ENCODE data around the gene FCHSD2.
A peak's percentile ranks its signal among the peaks of the same experiment; 100 is the strongest.
"Not testable (repeated sequence)": the region's sequence is repeated elsewhere in the genome, so short reads cannot be mapped to it uniquely, and the experiment has no call there.

FCHSD2 gene

DNA sequence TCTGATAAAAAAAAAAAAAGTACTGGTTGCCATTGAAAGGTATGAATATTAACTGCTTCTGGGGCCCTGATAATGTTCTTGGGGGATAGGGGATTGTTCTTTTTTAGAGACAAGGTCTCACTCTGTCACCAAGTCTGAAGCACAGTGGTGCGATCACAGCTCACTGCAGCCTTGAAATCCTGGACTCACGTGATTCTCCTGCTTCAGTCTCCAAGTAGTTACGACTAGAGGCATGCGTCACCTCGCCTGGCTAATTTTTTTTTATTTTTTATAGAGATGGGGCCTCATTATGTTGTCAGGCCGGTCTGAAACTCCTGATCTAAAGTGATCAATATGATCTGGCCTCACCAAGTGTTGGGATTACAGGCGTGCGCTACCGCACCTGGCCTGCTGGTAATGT, 63.5 kb downstream of the FCHSD2 start:
- TF ChIP-seq, protein P1, sequence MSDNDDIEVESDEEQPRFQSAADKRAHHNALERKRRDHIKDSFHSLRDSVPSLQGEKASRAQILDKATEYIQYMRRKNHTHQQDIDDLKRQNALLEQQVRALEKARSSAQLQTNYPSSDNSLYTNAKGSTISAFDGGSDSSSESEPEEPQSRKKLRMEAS (IDR thresholded peaks at IDR 0.05; ENCODE audit: low read depth, low read length) = no peak
- DNase-seq (ENCODE audit: low read depth) = no peak
- no peak overlapping the region for H3K4me3 ChIP-seq (ENCODE audit: low read depth, low read length)

DNA sequence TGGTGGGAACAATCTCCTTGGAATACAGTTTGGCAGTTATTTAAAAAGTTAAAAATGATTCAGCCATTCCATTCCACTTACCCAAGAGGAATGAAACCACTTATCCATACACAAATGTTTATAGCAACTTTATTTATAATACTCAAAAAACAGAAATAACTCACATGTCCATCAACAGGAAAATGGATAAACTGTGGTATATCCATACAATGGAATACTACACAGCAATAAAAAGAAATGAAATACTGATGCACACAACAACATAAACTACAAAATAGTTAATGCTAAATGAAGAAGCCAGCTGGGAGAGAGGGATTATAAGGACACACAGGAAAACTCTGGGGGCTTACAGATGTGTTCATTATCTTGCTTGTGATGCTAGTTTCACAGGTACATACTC, 64.7 kb downstream of the FCHSD2 start:
- no peak overlapping the region for H3K4me3 ChIP-seq (ENCODE audit: low read depth, low read length)
- TF ChIP-seq CTCF (IDR thresholded peaks at IDR 0.05; ENCODE audit: low read depth, low read length) (no peak), MYC (IDR thresholded peaks at IDR 0.05; ENCODE audit: low read depth, low read length) (no peak), POLR2A (IDR thresholded peaks at IDR 0.05; ENCODE audit: extremely low read depth, insufficient read length) (no peak)
- TF ChIP-seq, protein P1 (IDR thresholded peaks at IDR 0.05; ENCODE audit: low read depth, low read length) = no peak
- no peak for DNase-seq (ENCODE audit: low read depth)

DNA sequence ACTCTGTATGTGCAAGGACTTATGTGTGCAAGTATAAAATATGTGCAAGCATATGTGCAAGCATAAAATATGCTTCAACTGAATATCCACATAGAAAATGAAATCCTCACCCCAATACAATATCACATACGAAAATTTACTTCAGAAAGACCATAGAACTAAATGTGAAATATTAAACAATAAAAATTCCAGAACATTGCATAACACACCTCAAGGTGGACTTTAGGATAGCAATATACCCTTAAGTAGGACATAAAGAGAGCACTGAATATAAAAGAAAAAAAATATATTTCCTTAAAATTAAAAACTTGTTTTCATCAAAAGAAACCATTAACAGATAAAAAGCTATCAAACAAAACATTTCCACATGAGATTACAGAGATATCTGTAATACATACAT, 67.8 kb downstream of the FCHSD2 start:
- TF ChIP-seq POLR2A (IDR thresholded peaks at IDR 0.05; ENCODE audit: extremely low read depth, insufficient read length) (no peak), CTCF (IDR thresholded peaks at IDR 0.05; ENCODE audit: low read depth, low read length) (no peak), MYC (IDR thresholded peaks at IDR 0.05; ENCODE audit: low read depth, low read length) (no peak)
- TF ChIP-seq, protein P1 (IDR thresholded peaks at IDR 0.05; ENCODE audit: low read depth, low read length) = no peak
- H3K4me3 ChIP-seq (ENCODE audit: low read depth, low read length) = no peak overlapping the region
- no peak for DNase-seq (ENCODE audit: low read depth)

GRCh38 chr11:73072935-73073481, 69.1 kb downstream of the FCHSD2 start:
- H3K4me3 ChIP-seq (ENCODE audit: low read depth, low read length) = no peak overlapping the region
- TF ChIP-seq, protein P1 (IDR thresholded peaks at IDR 0.05; ENCODE audit: low read depth, low read length) = no peak
- TF ChIP-seq POLR2A (IDR thresholded peaks at IDR 0.05; ENCODE audit: extremely low read depth, insufficient read length) (no peak), MYC (IDR thresholded peaks at IDR 0.05; ENCODE audit: low read depth, low read length) (no peak)
- DNase-seq (ENCODE audit: low read depth) = peak; percentile 50

DNA sequence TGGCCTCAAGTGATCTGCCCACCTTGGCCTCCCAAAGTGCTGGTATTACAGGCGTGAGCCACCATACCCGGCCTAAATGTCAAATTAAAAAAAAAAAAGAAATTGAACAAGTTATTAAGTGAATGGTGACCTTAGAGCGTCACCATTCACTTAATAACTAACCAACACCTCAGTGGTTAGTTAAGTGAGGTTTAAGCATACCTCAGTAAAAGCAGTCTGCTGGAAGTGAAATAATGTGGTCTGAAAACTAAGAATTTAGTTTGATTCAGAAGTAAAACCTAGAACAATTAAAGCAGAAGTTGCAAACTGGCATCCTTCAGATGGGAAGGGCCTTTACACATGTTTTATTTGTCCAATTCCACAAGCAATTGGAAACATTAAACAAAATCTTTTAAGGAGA, 71.5 kb downstream of the FCHSD2 start:
- TF ChIP-seq, protein P1 (IDR thresholded peaks at IDR 0.05; ENCODE audit: low read depth, low read length) = no peak
- TF ChIP-seq MYC (IDR thresholded peaks at IDR 0.05; ENCODE audit: low read depth, low read length) (no peak), CTCF (IDR thresholded peaks at IDR 0.05; ENCODE audit: low read depth, low read length) (no peak), POLR2A (IDR thresholded peaks at IDR 0.05; ENCODE audit: extremely low read depth, insufficient read length) (no peak)
- no peak overlapping the region for H3K4me3 ChIP-seq (ENCODE audit: low read depth, low read length)
- no peak for DNase-seq (ENCODE audit: low read depth)

GRCh38 chr11:73061857-73062424, 80.2 kb downstream of the FCHSD2 start:
- not testable (repeated sequence) for DNase-seq (ENCODE audit: low read depth); H3K4me3 ChIP-seq (ENCODE audit: low read depth, low read length)

- DNase-seq (ENCODE audit: low read depth); H3K4me3 ChIP-seq (ENCODE audit: low read depth, low read length): not testable (repeated sequence)
These were observed 80.7 kb downstream of the FCHSD2 start for GRCh38 chr11:73061434-73061833.

- no peak for DNase-seq (ENCODE audit: low read depth)
- TF ChIP-seq, protein P1 (IDR thresholded peaks at IDR 0.05; ENCODE audit: low read depth, low read length) = no peak
- TF ChIP-seq POLR2A (IDR thresholded peaks at IDR 0.05; ENCODE audit: extremely low read depth, insufficient read length) (no peak), CTCF (IDR thresholded peaks at IDR 0.05; ENCODE audit: low read depth, low read length) (no peak), MYC (IDR thresholded peaks at IDR 0.05; ENCODE audit: low read depth, low read length) (no peak)
These were observed 82.2 kb downstream of the FCHSD2 start for GRCh38 chr11:73059915-73060314.

More at GRCh38 chr11:73059915-73060314, 82.2 kb downstream of the FCHSD2 start:
- H3K4me3 ChIP-seq (ENCODE audit: low read depth, low read length) = no peak overlapping the region

All from NB4 (cell line).